ENCODE measurements around the gene PTPRJ.
"Not testable (repeated sequence)": the region's sequence is repeated elsewhere in the genome, so short reads cannot be mapped to it uniquely, and the experiment has no call there.

Gene PTPRJ

DNA sequence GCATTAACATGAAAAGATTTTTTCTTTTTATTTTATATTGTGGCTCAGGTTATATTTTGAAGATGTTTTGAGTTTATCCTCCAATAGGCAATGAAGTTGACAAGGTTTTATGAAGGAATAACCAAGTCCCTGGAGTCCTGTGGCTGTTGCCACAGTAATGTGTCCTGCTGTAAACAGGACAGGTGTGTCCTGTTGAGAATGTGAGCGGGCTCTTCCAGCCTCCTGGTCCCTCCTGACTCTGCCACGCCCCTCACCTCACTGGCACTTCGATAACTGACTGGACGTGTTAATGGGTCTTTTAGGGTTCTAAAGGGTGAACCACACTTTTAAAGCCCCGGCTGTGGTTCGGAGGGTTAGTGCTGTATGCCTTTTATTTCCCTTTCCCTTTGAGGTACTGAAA lies 188.5 kb downstream of the PTPRJ start:
- FAIRE-seq: no peak

DNA sequence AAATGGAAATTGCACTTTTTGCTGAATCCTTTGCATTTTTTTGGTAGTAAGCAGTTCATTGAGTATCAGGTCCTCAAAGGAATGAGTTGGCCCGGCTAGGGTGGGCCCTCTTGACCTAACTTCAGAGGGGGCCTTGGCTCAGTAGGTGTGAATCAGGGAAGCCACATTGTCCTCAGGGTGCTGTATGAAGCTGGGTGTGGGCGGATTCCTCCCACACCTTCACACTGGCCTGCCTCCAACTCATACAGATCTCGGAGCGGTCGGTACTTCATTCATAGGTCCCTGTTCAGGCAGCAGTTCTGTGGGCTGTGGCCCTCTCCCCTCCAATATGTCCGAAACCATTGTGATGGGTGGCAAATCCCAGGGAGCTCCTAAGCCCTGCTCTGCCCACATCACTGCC lies 188.9 kb downstream of the PTPRJ start:
- no peak for FAIRE-seq

DNA sequence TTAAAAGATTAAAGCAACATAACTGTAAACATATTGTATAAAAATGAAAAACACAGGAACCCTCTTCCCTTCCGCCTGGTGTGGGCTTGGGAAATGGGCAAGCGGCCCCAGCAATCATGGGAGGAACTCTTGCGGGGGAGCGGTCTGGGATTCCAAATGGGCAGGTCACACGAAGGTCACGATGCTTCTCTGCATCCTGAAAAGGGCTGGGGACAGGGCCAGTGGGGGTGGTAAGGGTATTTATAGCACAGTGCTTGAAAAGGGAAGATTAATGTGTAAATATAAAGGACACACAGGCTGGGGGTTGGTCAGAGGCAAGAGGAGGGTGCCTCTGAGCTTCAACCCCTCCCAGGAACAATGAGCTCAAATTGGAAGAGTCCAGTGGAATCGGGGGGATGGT lies 189.4 kb downstream of the PTPRJ start:
- FAIRE-seq: peak; percentile 77

DNA sequence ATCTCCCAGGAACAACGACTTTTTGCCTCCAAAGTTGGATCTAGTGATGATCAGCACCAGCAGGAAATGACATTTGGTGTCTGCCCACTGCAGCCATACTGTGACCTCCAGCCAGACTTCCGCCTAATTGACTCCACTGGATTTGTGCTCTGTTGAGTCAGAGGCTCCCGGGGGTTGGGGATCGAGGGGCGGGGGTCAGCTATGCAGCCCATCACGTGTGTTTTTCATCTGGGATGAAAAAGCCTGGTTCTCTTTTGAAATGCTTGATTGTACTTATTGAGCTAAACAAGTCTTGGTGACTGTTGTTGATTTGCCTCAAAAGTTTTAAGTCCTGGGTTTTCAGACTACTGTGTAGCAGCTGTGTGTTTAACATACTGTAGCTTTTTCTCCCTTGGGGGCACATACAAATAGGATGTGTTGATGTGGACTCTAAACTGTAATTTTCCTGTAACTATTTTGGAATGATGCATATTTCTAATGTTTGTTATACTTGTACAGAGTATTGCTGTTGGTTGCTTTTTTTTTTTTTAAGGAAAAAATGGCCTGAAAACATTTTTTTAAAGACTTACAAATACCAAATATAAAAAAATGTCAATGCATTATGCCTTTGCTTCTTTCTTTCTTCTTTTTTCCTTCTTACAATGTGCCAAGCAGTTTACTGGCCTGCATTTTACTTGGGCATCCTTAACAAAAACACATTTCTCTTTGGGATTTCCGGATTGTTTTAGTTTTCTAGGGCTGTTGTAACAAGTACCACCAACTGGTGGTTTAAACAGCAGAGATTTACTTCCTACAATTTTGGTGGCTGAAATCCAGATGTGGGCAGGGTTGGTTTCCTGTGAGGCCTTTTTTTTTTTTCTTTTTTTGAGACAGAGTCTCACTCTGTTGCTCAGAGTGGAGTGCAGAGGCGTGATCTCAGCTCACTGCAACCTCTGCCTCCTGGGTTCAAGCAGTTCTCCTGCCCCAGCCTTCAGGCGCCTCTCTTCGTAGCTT lies 190.2 kb downstream of the PTPRJ start:
- peak; percentile 45 for FAIRE-seq

DNA sequence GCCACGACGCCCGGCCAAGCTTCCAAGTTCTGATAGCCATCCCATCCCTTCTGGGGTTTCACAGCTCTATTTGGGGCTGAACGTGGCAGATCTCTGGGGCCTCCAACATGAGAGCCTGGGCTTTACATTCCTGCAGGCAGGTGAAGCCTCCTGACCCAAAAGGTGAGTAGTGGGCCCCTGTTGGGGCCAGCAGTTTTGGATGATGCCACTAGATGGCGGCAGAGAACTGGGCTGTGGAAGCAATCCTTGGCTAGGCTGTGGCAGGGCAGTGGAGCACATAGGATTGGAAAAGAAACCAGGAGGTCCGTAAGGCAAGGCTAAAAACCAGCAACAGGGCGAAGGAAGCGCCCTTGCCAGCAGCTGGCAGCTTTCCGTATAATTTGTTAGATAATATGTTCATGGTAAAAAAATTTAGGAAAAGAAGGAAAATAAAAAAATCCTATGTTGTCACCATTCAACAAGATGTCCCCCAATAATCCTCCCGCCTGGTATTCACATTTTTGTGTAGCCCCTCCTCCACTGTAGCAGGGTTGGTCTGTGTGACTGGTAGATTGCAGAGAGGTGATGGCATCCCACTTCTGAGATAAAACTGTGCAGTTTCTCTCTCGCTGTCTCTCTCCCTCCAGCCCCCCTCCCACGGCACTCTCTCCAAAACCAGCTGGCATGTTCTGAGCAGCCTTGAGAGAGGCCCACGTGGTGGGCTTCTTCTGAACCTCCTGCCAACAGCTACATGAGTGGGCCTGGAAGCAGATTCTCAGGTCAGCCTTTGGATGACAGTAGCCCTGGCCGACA lies 192.7 kb downstream of the PTPRJ start:
- FAIRE-seq: no peak

DNA sequence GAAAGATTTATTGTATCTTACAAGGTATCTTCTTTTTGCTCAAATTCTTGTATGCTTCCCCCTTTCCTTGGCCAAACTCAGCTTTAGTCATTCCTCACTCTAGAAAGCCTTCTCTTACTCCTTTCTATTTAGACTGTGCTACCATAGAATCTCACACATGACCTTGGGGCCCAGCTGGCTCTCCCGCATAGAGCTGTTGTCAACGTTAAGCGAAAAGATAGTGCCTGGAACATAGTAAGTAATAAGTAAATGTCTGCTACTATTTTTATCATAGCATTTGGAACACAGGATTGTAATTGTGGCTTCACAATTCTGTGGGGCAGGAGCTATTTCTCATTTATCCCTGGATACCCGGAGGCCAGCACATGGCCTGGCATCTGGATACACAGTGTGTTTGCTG lies 197.3 kb downstream of the PTPRJ start:
- FAIRE-seq: no peak

DNA sequence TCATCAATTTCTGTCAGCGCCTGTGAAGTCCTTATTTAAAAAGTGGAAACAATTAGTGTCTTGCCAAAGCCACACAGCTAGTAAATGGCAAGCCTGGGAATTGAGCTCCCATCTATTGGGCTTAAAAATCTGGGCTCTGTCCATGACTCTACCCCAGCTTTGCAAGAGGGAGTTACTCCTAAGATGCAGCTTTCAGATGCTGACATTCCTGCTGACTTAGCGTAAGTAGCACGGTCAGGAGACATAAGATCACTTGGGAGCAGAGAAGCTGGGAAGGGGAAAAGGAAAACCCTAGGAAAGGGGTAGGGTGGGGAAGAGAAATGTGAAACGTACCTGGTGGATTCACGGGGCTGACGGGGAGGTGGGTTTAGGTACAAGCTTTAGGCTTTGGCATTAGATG lies 200.3 kb downstream of the PTPRJ start:
- FAIRE-seq: no peak

DNA sequence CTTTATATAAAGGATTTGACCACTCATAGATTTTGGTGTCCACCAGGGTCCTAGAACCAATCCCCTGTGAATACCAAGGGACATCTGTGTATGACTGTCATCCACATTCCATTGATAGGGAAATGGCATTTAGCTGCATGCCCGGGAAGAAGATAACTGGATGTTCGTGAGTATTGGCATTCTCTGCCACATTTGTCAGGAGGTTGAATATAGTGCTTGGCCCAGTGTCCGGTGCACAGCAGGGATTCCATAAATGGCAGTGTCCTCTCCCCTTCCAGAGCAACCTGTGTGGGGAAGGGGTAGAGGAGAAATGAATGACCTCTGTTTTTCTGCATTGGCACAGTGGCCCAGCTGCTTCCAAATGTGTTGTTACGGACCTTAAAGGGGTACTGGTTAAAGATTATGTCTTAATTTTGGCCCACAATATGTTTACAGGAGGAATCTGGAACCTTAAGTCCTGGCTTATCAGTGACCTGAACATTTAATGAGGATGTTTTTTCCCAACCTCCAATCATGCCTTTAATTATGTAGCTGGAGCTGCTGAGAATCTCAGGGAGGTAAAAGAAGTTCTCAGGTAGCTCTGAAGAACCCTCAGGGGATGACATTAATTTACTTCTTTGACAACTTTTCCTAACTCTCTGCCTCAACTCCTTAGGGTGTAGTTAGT lies 202.6 kb downstream of the PTPRJ start:
- no peak for FAIRE-seq

DNA sequence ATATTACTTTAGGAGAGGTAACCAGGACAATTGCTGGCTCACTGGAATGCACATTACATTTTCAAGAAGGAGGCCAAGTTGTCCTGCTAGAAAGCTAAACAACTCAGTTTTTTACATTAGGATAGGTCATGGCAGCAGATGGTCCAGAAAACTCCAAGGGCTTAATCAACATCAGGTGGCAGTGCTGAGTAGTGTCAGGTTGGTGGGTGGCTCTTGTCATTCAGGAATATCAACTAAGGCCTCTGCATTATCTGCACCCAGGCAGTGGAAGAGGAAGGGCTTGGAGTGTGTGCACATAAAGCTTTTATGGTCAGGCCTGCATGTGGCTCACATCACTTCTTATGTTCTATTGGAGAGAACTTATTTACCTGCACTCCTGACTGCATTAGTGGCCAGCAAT lies 204.1 kb downstream of the PTPRJ start:
- FAIRE-seq: no peak

DNA sequence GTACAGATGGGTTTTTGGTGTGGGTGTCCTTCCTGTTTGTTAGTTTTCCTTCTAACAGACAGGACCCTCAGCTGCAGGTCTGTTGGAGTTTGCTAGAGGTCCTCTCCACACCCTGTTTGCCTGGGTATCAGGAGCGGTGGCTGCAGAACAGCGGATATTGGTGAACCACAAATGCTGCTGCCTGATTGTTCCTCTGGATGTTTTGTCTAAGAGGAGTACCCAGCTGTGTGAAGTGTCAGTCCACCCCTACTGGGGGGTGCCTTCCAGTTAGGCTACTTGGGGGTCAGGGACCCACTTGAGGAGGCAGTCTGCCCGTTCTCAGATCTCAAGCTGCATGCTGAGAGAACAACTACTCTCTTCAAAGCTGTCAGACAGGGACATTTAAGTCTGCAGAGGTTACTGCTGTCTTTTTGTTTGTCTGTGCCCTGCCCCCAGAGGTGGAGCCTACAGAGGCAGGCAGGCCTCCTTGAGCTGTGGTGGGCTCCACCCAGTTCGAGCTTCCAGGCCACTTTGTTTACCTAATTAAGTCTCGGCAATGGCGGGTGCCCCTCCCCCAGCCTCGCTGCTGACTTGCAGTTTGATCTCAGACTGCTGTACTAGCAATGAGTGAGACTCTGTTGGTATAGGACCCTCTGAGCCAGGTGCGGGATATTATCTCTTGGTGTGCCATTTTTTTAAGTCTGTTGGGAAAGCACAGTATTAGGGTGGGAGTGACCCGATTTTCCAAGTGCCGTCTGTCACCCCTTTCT lies 210.7 kb downstream of the PTPRJ start:
- FAIRE-seq: not testable (repeated sequence)

DNA sequence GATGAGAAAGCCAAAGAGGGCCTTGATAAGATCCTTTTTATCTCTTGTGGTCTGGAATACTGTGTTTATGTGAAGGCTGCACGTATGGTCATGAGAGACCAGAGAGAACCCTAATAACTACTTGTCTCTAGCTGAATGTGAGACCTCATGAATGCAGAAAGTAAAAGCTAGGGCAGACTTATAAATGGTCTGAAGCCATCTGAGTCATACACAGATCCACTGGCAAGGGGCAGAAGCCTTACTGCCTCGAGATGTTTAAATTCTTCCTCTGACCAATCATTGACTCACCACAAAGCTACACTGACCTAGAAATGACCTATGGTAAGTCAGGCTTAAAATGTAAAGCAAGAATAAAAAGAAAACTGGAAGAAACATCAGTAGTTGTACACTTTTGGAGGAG lies 213.5 kb downstream of the PTPRJ start:
- FAIRE-seq: no peak

DNA sequence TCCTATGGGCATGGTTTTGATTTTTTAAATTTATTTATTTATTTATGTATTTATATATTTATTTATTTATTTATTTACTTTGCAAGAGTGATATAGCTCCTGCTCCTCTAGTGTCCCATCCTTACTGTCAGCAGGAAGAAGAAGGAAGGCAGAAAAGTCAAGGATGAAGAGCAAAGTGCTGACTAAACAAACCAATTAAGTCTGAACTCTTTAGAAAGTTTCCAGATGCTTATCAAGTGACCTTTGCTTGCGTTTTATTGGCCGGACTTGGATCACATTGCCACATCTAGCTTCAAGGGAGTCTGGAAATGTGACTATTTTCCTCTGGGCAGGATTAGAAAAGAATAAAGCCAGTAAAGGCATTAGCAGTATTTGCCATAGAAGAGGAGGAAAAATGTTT lies 227.5 kb downstream of the PTPRJ start:
- FAIRE-seq: no peak

DNA sequence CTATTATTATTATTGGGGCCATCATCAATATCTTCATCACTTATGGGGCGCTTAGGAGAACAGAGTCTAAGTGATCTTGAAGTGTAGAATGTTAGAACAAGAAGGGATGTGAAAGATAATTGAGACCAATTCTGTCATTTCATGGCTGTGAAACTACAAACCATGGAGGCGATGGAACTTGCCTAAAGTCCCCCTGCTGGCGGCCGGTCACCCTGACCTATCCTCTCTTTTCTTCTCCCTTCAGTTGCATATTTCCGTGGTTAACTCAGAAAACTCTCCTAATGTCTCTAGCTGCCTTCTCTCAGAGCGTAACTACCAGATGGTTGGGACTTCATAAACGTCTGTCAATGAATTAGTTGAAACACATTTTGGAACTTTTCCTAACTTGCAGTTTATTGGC lies 229.7 kb downstream of the PTPRJ start:
- no peak for FAIRE-seq

DNA sequence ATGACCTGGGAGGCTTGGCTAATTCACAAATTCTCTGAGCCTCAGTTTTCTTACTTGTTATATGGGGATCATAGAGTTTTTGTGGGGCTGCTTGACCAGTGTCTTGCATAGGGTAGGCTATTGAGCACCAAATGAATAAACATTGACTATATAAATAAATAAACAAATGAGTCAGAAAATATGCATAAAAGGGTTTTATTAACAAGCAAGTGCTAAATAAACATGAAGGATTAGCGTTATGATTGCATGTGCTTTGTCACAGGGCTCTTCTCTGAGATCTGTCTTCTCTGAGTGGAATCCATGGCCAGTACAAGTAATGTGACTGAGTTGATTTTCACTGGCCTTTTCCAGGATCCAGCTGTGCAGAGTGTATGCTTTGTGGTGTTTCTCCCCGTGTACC lies 236.2 kb downstream of the PTPRJ start, which contains the start of gene OR4B1:
OR4B1 (plus strand) TSS at position 301 of the 400 bp plus-strand sequence; CDS start at position 301, 0 bp downstream.
- no peak for FAIRE-seq
